ENCODE results near the gene IKZF3. TPM values are rescaled to one million over a fixed set of nuclear protein-coding genes. Genes with fewer than 3 reads are reported as not detected.

Gene IKZF3
- total RNA-seq, 1 donor from 2014 or later, result 0.52 TPM

DNA sequence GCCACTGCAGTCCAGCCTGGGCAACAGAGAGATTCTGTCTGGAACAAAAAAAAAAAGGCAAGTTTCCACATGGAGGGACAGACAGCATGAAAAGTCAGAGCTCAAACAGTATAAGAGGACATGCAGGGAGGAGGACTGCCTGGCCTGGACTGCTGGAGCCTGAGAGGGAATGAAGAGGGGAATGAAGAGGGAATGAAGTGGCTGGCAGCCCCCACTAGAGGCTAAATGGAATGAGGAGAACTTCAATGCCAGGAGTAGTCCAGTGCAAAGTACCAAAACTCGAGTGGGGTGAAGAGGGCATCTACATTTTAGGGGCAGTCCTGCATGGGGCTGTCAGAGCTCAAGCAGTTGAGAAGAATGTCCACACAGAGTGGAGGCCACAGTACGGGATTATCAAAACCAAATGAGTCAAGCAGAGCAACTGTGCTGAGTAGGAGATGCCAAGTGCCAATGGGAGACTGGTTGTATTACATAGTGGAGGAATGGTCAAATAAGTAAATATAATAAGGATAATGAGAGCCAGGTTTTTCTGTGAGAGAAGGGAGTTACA, 22.9 kb downstream of the IKZF3 start:
- Histone ChIP-seq H3K27me3 (ENCODE audit: control insufficient read depth in 3 of 3, insufficient read depth in 3 of 3, low read length in 3 of 3) (peaks cover 3 to 8% (median 5%) of the 10 kb centered on the region in 3 donors), H3K36me3 (ENCODE audit: control insufficient read depth in 3 of 3, insufficient read depth in 3 of 3, low read length in 3 of 3) (no peaks in the 10 kb centered on the region), H3K27ac (ENCODE audit: low read depth, low read length) (no peak overlapping the region), H3K4me3 (ENCODE audit: low read length in 3 of 3) (no peak overlapping the region), H3K9ac (ENCODE audit: low read depth in 1 of 3, low read length in 3 of 3) (no peak overlapping the region), H3K9me3 (ENCODE audit: control insufficient read depth in 3 of 3, low read length in 3 of 3) (peaks cover 0 to 3% (median 0%) of the 10 kb centered on the region in 3 donors), H3K4me1 (ENCODE audit: control insufficient read depth in 3 of 3, insufficient read depth in 3 of 3, low read length in 3 of 3) (no peaks in the 10 kb centered on the region)

DNA sequence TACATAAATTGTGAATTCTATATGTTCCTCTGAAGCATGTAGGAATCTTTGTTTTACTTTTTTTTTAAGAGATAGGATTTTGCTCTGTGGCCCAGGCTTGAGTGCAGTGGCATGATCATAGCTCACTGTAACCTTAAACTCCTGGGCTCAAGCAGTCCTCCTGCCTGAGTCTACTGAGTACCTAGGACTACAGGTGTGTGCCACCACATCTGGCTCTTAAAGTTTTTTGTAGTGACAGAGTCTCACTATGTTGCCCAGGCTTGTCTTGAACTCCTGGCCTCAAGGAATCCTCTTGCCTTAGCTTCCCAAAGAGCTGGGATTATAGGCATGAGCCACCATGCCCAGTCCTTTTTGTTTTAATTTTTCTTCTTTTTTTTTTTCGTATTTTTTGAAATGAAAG, 25.3 kb downstream of the IKZF3 start:
- no peak overlapping the region for H3K27ac ChIP-seq (ENCODE audit: low read depth, low read length)
- H3K27me3 ChIP-seq (ENCODE audit: control insufficient read depth in 3 of 3, insufficient read depth in 3 of 3, low read length in 3 of 3), result peaks cover 3 to 11% (median 8%) of the 10 kb centered on the region in 3 donors
- H3K9ac ChIP-seq (ENCODE audit: low read depth in 1 of 3, low read length in 3 of 3), result no peak overlapping the region
- no peaks in the 10 kb centered on the region for H3K36me3 ChIP-seq (ENCODE audit: control insufficient read depth in 3 of 3, insufficient read depth in 3 of 3, low read length in 3 of 3)
- no peaks in the 10 kb centered on the region for H3K4me1 ChIP-seq (ENCODE audit: control insufficient read depth in 3 of 3, insufficient read depth in 3 of 3, low read length in 3 of 3)
- H3K9me3 ChIP-seq (ENCODE audit: control insufficient read depth in 3 of 3, low read length in 3 of 3), result peaks cover 0 to 5% (median 0%) of the 10 kb centered on the region in 3 donors
- no peak overlapping the region for H3K4me3 ChIP-seq (ENCODE audit: low read length in 3 of 3)

DNA sequence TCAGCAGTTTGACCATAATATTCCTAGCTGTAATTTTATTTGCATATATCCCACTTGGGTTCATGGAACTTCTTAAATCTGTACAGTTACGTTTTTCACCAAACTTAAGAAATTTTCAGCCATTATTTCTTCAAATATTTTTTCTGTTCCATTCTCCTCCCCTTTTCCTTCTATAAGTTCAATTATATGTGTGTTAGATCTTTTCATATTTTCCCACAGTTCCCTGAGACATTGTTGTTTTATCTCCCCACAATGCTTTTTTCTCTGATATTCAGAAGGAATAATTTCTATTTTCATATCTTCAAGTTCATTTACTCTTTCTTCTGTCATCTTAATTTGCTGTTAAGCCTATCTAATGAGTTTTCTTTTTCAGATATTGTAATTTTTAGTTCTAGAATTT, 26.1 kb downstream of the IKZF3 start:
- Histone ChIP-seq H3K9me3 (ENCODE audit: control insufficient read depth in 3 of 3, low read length in 3 of 3) (peaks cover 0 to 5% (median 0%) of the 10 kb centered on the region in 3 donors), H3K27ac (ENCODE audit: low read depth, low read length) (no peak overlapping the region), H3K9ac (ENCODE audit: low read depth in 1 of 3, low read length in 3 of 3) (no peak overlapping the region), H3K36me3 (ENCODE audit: control insufficient read depth in 3 of 3, insufficient read depth in 3 of 3, low read length in 3 of 3) (no peaks in the 10 kb centered on the region), H3K4me1 (ENCODE audit: control insufficient read depth in 3 of 3, insufficient read depth in 3 of 3, low read length in 3 of 3) (no peaks in the 10 kb centered on the region), H3K4me3 (ENCODE audit: low read length in 3 of 3) (no peak overlapping the region), H3K27me3 (ENCODE audit: control insufficient read depth in 3 of 3, insufficient read depth in 3 of 3, low read length in 3 of 3) (peaks cover 3 to 11% (median 8%) of the 10 kb centered on the region in 3 donors)

DNA sequence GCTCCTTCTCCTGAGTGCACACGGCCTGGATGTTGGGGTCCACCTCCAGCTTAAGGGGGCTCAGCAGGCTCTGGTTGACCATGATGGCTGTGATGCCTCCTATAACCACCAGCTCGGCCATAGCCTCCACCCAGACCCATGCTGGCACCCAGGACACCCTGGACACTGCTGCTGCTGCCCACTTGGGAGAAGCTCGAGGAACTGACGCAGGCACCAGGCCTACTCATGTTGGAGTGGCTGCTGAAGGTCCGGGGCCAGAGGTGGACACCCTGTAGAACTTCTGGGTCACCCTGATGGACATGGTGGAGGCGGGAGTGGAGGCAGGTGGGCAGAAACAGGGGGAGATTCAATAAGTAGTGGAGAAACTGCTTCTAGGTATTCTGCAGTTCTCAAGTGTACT, 28.0 kb downstream of the IKZF3 start:
- Histone ChIP-seq H3K9me3 (ENCODE audit: control insufficient read depth in 3 of 3, low read length in 3 of 3) (peaks cover 0 to 5% (median 0%) of the 10 kb centered on the region in 3 donors), H3K27me3 (ENCODE audit: control insufficient read depth in 3 of 3, insufficient read depth in 3 of 3, low read length in 3 of 3) (peaks cover 3 to 10% (median 3%) of the 10 kb centered on the region in 3 donors), H3K36me3 (ENCODE audit: control insufficient read depth in 3 of 3, insufficient read depth in 3 of 3, low read length in 3 of 3) (no peaks in the 10 kb centered on the region), H3K4me1 (ENCODE audit: control insufficient read depth in 3 of 3, insufficient read depth in 3 of 3, low read length in 3 of 3) (no peaks in the 10 kb centered on the region), H3K9ac (ENCODE audit: low read depth in 1 of 3, low read length in 3 of 3) (no peak overlapping the region), H3K4me3 (ENCODE audit: low read length in 3 of 3) (no peak overlapping the region), H3K27ac (ENCODE audit: low read depth, low read length) (no peak overlapping the region)

DNA sequence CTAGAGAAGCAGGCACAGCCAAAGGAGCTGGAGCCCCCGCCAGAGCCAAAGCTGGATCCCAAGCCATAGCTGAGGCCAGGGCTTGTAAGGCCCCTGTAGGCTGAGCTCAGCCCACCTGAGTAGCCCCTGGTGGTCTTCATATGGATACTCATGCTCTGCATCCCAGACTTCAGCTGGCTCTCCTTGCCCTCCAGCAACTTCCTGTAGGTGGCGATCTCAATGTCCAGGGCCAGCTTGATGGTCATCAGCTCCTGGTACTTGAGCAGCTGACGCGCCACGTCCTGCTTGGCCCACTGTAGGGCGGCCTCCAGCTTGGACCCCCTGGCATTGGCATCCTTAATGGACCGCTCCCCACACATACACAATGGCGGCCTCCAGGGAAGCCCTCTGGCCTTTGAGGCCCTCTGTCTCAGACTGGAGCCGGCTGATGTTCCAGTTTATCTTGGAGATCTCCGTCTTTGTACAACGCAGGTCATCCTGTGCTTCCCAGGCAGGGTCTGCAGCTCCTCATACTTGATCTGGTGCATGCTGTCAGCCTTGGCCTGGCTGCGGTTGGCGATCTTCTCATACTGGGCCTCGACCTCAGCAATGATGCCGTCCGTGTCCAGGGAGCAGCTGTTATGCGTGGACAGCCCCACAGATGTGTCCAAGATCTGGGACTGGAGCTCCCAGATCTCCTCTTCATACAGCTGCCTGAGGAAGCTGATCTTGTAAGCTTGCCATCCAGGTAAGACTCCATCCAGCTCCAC, 28.9 kb downstream of the IKZF3 start:
- no peaks in the 10 kb centered on the region for H3K4me1 ChIP-seq (ENCODE audit: control insufficient read depth in 3 of 3, insufficient read depth in 3 of 3, low read length in 3 of 3)
- H3K9me3 ChIP-seq (ENCODE audit: control insufficient read depth in 3 of 3, low read length in 3 of 3), result peaks cover 0 to 5% (median 0%) of the 10 kb centered on the region in 3 donors
- H3K9ac ChIP-seq (ENCODE audit: low read depth in 1 of 3, low read length in 3 of 3), result no peak overlapping the region
- peaks cover 0 to 4% (median 3%) of the 10 kb centered on the region in 3 donors for H3K27me3 ChIP-seq (ENCODE audit: control insufficient read depth in 3 of 3, insufficient read depth in 3 of 3, low read length in 3 of 3)
- no peak overlapping the region for H3K4me3 ChIP-seq (ENCODE audit: low read length in 3 of 3)
- H3K36me3 ChIP-seq (ENCODE audit: control insufficient read depth in 3 of 3, insufficient read depth in 3 of 3, low read length in 3 of 3), result no peaks in the 10 kb centered on the region
- H3K27ac ChIP-seq (ENCODE audit: low read depth, low read length), result no peak overlapping the region

DNA sequence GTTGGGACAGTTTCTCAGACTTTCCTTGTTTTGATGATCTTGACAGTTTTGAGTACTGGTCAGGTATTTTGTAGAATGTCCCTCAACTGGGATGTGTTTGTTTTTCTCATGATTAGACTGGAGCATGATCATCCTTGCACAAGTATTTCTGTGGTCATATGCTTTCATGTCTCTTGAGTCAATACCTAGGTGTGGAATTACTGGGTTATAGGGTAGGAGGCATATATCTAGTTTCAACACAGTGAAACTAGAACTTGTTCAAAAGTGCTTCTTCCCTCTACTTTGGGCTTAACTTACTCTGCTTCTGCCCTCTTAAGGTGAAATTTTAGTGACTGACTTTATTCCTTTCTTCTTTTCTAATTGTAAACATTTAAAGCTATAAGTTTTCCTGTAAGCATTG, 30.1 kb downstream of the IKZF3 start:
- H3K36me3 ChIP-seq (ENCODE audit: control insufficient read depth in 3 of 3, insufficient read depth in 3 of 3, low read length in 3 of 3), result no peaks in the 10 kb centered on the region
- no peak overlapping the region for H3K4me3 ChIP-seq (ENCODE audit: low read length in 3 of 3)
- no peak overlapping the region for H3K9ac ChIP-seq (ENCODE audit: low read depth in 1 of 3, low read length in 3 of 3)

DNA sequence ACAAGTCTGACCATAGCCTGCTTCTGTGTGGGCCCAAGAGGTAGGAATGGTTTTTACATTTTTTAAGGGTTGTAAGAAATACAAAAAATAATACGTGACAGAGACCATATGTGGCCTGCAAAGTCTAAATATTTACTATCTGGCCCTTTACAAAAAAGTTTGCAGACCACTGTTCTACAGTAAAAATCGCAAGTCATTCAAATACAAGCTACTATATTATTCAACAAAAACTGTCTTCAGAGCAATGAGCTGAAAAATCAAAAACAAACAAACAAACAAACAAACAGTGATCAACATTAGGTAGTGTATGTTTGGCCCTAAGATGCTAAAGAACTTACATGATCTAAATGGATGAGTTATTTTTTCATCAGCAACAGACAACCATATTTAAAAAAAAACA, 32.5 kb downstream of the IKZF3 start:
- Histone ChIP-seq H3K4me3 (ENCODE audit: low read length in 3 of 3) (no peak overlapping the region), H3K4me1 (ENCODE audit: control insufficient read depth in 3 of 3, insufficient read depth in 3 of 3, low read length in 3 of 3) (no peaks in the 10 kb centered on the region), H3K9me3 (ENCODE audit: control insufficient read depth in 3 of 3, low read length in 3 of 3) (peaks cover 0 to 2% (median 0%) of the 10 kb centered on the region in 3 donors), H3K27ac (ENCODE audit: low read depth, low read length) (no peak overlapping the region), H3K9ac (ENCODE audit: low read depth in 1 of 3, low read length in 3 of 3) (no peak overlapping the region), H3K27me3 (ENCODE audit: control insufficient read depth in 3 of 3, insufficient read depth in 3 of 3, low read length in 3 of 3) (peaks cover 4 to 7% (median 5%) of the 10 kb centered on the region in 3 donors), H3K36me3 (ENCODE audit: control insufficient read depth in 3 of 3, insufficient read depth in 3 of 3, low read length in 3 of 3) (no peaks in the 10 kb centered on the region)

More for the DNA sequence above, 30.1 kb downstream of the IKZF3 start:
- peaks cover 0 to 5% (median 0%) of the 10 kb centered on the region in 3 donors for H3K9me3 ChIP-seq (ENCODE audit: control insufficient read depth in 3 of 3, low read length in 3 of 3)
- H3K27me3 ChIP-seq (ENCODE audit: control insufficient read depth in 3 of 3, insufficient read depth in 3 of 3, low read length in 3 of 3), result peaks cover 0 to 4% (median 3%) of the 10 kb centered on the region in 3 donors
- no peaks in the 10 kb centered on the region for H3K4me1 ChIP-seq (ENCODE audit: control insufficient read depth in 3 of 3, insufficient read depth in 3 of 3, low read length in 3 of 3)
- H3K27ac ChIP-seq (ENCODE audit: low read depth, low read length), result no peak overlapping the region

DNA sequence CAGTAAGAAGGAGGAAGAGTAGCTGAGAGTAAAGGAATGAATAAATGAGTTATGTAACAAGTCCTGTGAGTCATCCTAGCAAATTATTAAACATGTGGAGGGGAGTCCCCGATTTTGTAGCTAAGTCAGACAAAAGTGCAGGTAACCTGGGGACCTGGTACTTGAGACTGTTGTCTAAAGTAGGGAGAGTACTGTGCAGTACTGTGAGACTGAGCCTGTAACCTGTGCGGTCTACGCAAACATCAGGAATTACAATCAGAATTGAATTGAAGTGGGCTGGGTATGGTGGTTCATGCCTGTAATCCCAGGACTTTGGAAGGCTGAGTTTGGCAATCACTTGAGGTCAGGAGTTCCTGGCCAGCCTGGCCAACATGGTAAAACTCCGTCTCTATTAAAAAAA, 35.7 kb downstream of the IKZF3 start:
- H3K27me3 ChIP-seq (ENCODE audit: control insufficient read depth in 3 of 3, insufficient read depth in 3 of 3, low read length in 3 of 3), result peaks cover 3 to 6% (median 5%) of the 10 kb centered on the region in 3 donors
- H3K4me1 ChIP-seq (ENCODE audit: control insufficient read depth in 3 of 3, insufficient read depth in 3 of 3, low read length in 3 of 3), result no peaks in the 10 kb centered on the region
- no peak overlapping the region for H3K4me3 ChIP-seq (ENCODE audit: low read length in 3 of 3)
- peaks cover 0 to 3% (median 0%) of the 10 kb centered on the region in 3 donors for H3K9me3 ChIP-seq (ENCODE audit: control insufficient read depth in 3 of 3, low read length in 3 of 3)
- H3K36me3 ChIP-seq (ENCODE audit: control insufficient read depth in 3 of 3, insufficient read depth in 3 of 3, low read length in 3 of 3), result no peaks in the 10 kb centered on the region
- no peak overlapping the region for H3K27ac ChIP-seq (ENCODE audit: low read depth, low read length)
- no peak overlapping the region for H3K9ac ChIP-seq (ENCODE audit: low read depth in 1 of 3, low read length in 3 of 3)

DNA sequence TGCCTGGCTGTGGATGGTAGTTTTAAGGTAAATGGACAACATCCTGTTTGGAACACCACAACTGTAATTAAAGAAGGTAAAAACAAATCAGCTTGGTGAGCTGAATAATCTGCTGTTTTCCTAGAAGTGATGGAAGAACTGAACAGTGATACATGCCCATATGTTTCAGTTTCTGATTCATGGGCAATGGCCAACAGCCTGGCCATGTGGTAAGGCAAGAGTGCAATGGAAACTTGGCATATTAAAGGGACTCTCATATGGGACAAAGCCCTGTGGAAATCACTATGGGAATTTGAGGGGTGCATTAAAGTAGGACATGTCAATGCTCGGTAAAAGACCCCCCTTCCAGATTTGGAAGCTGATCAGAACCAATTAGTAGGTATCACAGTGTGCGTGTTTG, 37.8 kb downstream of the IKZF3 start:
- Histone ChIP-seq H3K27ac (ENCODE audit: low read depth, low read length) (no peak overlapping the region), H3K36me3 (ENCODE audit: control insufficient read depth in 3 of 3, insufficient read depth in 3 of 3, low read length in 3 of 3) (no peaks in the 10 kb centered on the region), H3K27me3 (ENCODE audit: control insufficient read depth in 3 of 3, insufficient read depth in 3 of 3, low read length in 3 of 3) (peaks cover 3 to 6% (median 5%) of the 10 kb centered on the region in 3 donors), H3K4me3 (ENCODE audit: low read length in 3 of 3) (no peak overlapping the region), H3K9me3 (ENCODE audit: control insufficient read depth in 3 of 3, low read length in 3 of 3) (peaks cover 0 to 3% (median 0%) of the 10 kb centered on the region in 3 donors), H3K9ac (ENCODE audit: low read depth in 1 of 3, low read length in 3 of 3) (no peak overlapping the region), H3K4me1 (ENCODE audit: control insufficient read depth in 3 of 3, insufficient read depth in 3 of 3, low read length in 3 of 3) (no peaks in the 10 kb centered on the region)

DNA sequence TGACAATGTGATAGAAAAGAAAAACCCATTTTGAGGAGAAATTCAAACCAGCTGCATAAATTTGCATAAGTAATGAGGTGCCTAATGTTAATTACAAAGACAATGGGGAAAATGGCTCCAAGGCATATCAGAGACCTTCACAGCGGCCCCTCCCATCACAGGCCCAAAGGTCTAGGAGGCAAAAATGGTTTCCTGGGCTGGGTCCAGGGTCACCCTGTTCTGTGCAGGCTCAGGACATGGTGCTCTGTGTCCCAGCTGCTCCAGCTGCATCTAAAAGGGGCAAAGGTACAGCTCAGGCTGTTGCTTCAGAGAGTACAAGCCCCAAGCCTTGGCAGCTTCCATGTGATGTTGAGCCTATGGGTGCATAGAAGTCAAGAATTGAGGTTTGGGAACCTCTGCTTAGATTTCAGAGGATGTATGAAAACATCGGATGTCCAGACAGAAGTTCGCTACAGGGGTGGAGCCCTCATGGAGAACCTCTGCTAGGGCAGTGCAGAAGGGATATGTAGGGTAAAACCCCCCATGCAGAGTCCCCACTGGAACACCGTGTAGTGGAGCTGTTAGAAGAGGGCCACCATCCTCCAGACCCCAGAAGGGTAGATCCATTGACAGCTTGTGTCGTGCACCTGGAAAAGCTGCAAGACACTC, 40.6 kb downstream of the IKZF3 start:
- Histone ChIP-seq H3K27ac (ENCODE audit: low read depth, low read length) (no peak overlapping the region), H3K27me3 (ENCODE audit: control insufficient read depth in 3 of 3, insufficient read depth in 3 of 3, low read length in 3 of 3) (peaks cover 3 to 6% (median 5%) of the 10 kb centered on the region in 3 donors), H3K9ac (ENCODE audit: low read depth in 1 of 3, low read length in 3 of 3) (no peak overlapping the region)

More for the DNA sequence above, 40.6 kb downstream of the IKZF3 start:
- no peaks in the 10 kb centered on the region for H3K36me3 ChIP-seq (ENCODE audit: control insufficient read depth in 3 of 3, insufficient read depth in 3 of 3, low read length in 3 of 3)
- H3K4me1 ChIP-seq (ENCODE audit: control insufficient read depth in 3 of 3, insufficient read depth in 3 of 3, low read length in 3 of 3), result no peaks in the 10 kb centered on the region
- no peak overlapping the region for H3K4me3 ChIP-seq (ENCODE audit: low read length in 3 of 3)
- H3K9me3 ChIP-seq (ENCODE audit: control insufficient read depth in 3 of 3, low read length in 3 of 3), result peaks cover 0 to 3% (median 0%) of the 10 kb centered on the region in 3 donors

All from skeletal muscle tissue (tissue), 4 donors.